Cardiac muscle cell (in vitro differentiated cells and primary cell): ENCODE measurements around the gene FNTB. TPM values are rescaled to one million over a fixed set of nuclear protein-coding genes. Genes with fewer than 3 reads are reported as not detected.

Experiments used
- DNase-seq, 2 donors: peaks; one replicate each; pipeline versions ENCODE4 v3.0.0 to v3.0.0-alpha.2; 2010 to 2017; ENCODE audit warnings: low read depth in 1 of 2, low spot score in 1 of 2
- H3K27ac ChIP-seq: fragments of 200-600 bp; sonication (generic); 2 replicates; pipeline ENCODE4 v1.5.1; 2016
- H3K27me3 ChIP-seq: fragments of 200-600 bp; sonication (generic); 2 replicates; pipeline ENCODE4 v1.6.0; 2016; ENCODE audit warnings: control low read depth
- H3K36me3 ChIP-seq: fragments of 200-600 bp; sonication (generic); 2 replicates; pipeline ENCODE4 v1.5.1; 2016; ENCODE audit warnings: control low read depth
- H3K4me1 ChIP-seq: fragments of 200-600 bp; sonication (generic); 2 replicates; pipeline ENCODE4 v1.8.1; 2017; ENCODE audit warnings: low read depth, mild to moderate bottlenecking, mixed run types
- H3K4me3 ChIP-seq: fragments of 200-600 bp; sonication (generic); 2 replicates; pipeline ENCODE4 v1.5.1; 2016; ENCODE audit warnings: mild to moderate bottlenecking
- H3K9me3 ChIP-seq: fragments of 200-600 bp; sonication (generic); 2 replicates; pipeline ENCODE4 v1.5.1; 2017; ENCODE audit warnings: low read depth, mild to moderate bottlenecking, control low read depth
- polyA plus RNA-seq: library from polyadenylated mRNA; unstranded; fragments of >200 nt; fragmentation: Nextera tagmentation; extraction: Ambion mirVana; gene quantifications from 2 replicates; pipeline ENCODE4 v1.2.1, GENCODE V29; 2016
- total RNA-seq: library from RNA; depleted of rRNA; stranded (reverse); fragments of >200 nt; gene quantifications from 2 replicates; pipeline ENCODE4 v1.2.3, GENCODE V29; 2016
- TF ChIP-seq, protein P1 (sequence below): IDR thresholded peaks from 2 replicates; pipeline ENCODE4 v1.5.1; 2012; ENCODE audit warnings: low read depth, mild to moderate bottlenecking, low read length

FNTB gene
- total and polyA plus RNA-seq, 2 experiments from 2014 or later = 34.9 to 42.0 TPM

DNA sequence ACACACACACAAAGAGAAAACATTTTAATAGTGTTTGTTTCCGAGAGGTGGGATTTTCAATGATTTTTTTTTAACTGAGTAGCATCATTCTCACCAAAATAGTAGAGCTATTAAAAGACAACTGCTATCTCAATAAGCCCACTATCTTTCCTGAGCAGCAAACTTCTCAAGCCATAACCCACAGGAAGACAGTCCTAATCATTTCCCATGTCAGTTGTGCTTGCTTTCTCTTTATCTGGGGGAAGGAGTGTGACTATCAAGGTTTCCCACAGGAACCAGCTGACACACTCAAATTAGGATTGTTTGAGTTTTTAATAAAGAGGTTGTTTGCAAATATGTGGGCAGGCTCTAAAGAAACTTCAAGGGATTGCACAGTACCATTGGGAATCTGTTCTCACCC, 120.5 kb downstream of the FNTB start:
- DNase-seq = no peak
- no peaks in the 10 kb centered on the region for H3K27me3 ChIP-seq
- H3K27ac ChIP-seq = peak overlapping the region; percentile 59
- TF ChIP-seq, protein P1, sequence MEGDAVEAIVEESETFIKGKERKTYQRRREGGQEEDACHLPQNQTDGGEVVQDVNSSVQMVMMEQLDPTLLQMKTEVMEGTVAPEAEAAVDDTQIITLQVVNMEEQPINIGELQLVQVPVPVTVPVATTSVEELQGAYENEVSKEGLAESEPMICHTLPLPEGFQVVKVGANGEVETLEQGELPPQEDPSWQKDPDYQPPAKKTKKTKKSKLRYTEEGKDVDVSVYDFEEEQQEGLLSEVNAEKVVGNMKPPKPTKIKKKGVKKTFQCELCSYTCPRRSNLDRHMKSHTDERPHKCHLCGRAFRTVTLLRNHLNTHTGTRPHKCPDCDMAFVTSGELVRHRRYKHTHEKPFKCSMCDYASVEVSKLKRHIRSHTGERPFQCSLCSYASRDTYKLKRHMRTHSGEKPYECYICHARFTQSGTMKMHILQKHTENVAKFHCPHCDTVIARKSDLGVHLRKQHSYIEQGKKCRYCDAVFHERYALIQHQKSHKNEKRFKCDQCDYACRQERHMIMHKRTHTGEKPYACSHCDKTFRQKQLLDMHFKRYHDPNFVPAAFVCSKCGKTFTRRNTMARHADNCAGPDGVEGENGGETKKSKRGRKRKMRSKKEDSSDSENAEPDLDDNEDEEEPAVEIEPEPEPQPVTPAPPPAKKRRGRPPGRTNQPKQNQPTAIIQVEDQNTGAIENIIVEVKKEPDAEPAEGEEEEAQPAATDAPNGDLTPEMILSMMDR = no peak
- peaks cover 3% of the 10 kb centered on the region for H3K4me1 ChIP-seq
- H3K36me3 ChIP-seq = no peaks in the 10 kb centered on the region
- H3K9me3 ChIP-seq = no peaks in the 10 kb centered on the region
- H3K4me3 ChIP-seq = no peak overlapping the region

DNA sequence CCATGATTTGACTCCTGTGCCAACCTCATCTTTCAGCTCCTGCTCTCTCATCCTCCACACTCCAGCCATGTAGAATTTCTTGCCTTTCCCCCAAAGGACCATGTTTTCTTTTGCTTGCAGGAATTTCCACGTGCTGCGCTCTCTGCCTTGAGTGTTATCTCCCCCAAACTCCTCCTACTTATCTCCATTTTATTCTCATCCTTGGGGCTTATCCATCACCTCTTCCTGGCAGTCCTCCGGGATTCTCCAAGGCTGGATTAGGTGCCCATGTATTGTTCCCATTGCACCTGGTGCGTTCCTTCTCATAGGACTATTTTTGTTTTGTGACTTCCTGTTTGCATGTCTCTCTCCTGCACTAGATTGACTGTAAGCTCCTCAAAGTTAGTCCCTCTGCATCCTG, 122.7 kb downstream of the FNTB start:
- peaks cover 3% of the 10 kb centered on the region for H3K4me1 ChIP-seq
- no peaks in the 10 kb centered on the region for H3K36me3 ChIP-seq
- no peak overlapping the region for H3K4me3 ChIP-seq
- TF ChIP-seq, protein P1 = no peak
- H3K27ac ChIP-seq = no peak overlapping the region
- no peak for DNase-seq
- H3K27me3 ChIP-seq = no peaks in the 10 kb centered on the region
- no peaks in the 10 kb centered on the region for H3K9me3 ChIP-seq

DNA sequence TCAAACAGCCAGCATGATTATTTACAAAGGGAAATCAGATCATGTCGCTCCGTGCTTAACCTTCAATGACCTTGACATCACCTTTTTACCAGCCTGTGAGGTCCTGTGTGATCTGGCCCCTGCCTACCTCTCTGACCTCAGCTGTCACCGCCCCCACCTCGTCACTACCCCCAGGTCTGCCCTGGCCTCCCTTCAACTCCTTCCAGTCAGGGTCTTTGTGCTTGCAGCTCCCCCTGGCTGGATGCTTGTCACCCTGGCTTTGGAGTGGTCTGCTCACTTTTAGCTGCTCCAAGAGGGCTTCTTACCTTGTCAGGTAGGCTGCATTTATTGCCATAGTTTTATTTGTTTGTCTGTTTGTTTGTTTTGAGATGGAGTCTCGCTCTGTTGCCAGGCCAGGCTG, 123.8 kb downstream of the FNTB start:
- TF ChIP-seq, protein P1 = no peak
- Histone ChIP-seq H3K4me1 (peaks cover 3% of the 10 kb centered on the region), H3K27me3 (no peaks in the 10 kb centered on the region), H3K4me3 (no peak overlapping the region), H3K36me3 (no peaks in the 10 kb centered on the region), H3K27ac (no peak overlapping the region), H3K9me3 (no peaks in the 10 kb centered on the region)
- DNase-seq = no peak

Other genes with a start within 250 kb of the FNTB start
- 9.2 and 13.6 TPM in 2 replicates for gene SPTB, start 107.0 kb upstream of the FNTB start, total RNA-seq
- gene SPTB, start 107.0 kb upstream of the FNTB start, polyA plus RNA-seq = 6.4 and 9.9 TPM in 2 replicates
- 21.6 and 28.9 TPM in 2 replicates for gene CHURC1, start 72.4 kb upstream of the FNTB start, total RNA-seq
- 107 and 120 TPM in 2 replicates for gene CHURC1, start 72.4 kb upstream of the FNTB start, polyA plus RNA-seq
- not detected in 2 replicates for gene GPX2, start 44.1 kb upstream of the FNTB start, total RNA-seq
- 0.26 TPM in 1 of 2 replicates, not detected in the other for gene GPX2, start 44.1 kb upstream of the FNTB start, polyA plus RNA-seq
- 8.8 and 11.9 TPM in 2 replicates for gene RAB15, start 14.6 kb upstream of the FNTB start, total RNA-seq
- gene RAB15, start 14.6 kb upstream of the FNTB start, polyA plus RNA-seq = 10.0 and 13.8 TPM in 2 replicates
- gene MAX, start 115.6 kb downstream of the FNTB start, total RNA-seq = 32.6 and 36.2 TPM in 2 replicates
- gene MAX, start 115.6 kb downstream of the FNTB start, polyA plus RNA-seq = 39.0 and 43.0 TPM in 2 replicates